Ovary (tissue), 9 donors: Measurements from ENCODE around the gene RAB3B. TPM values are rescaled to one million over a fixed set of nuclear protein-coding genes. Genes with fewer than 3 reads are reported as not detected.

Experiments used
- DNase-seq, 5 donors: peaks; one replicate each; pipeline ENCODE4 v3.0.0-alpha.2; 2019 to 2020
- H3K27ac ChIP-seq, 2 donors: fragments of 200-600 bp; one replicate each; pipeline versions ENCODE4 v1.5.1 to v1.8.0; 2019 to 2022
- H3K27me3 ChIP-seq: fragments of 200-600 bp; one replicate; pipeline ENCODE4 v1.8.0; 2022
- H3K36me3 ChIP-seq: fragments of 200-600 bp; sonication (generic); one replicate; pipeline ENCODE4 v1.5.1; 2019
- H3K4me1 ChIP-seq: one replicate; pipeline ENCODE4 v1.8.1; 2013; ENCODE audit warnings: mild to moderate bottlenecking, moderate library complexity; ENCODE audit not compliant: insufficient read depth
- H3K4me3 ChIP-seq: fragments of 200-600 bp; sonication (generic); one replicate; pipeline ENCODE4 v1.5.1; 2017
- H3K9me3 ChIP-seq, 2 donors: fragments of 200-600 bp in 1 of 2; sonication (generic) in 1 of 2; one replicate each; pipeline versions ENCODE4 v1.5.1 to v1.8.1; 2013 to 2019; ENCODE audit warnings: mild to moderate bottlenecking in 1 of 2, moderate library complexity in 1 of 2
- EP300 ChIP-seq: sonication (generic); formaldehyde crosslinking; IDR thresholded peaks from one replicate; pipeline ENCODE4 v1.6.1; 2017; ENCODE audit warnings: antibody characterized with exemption
- POLR2A ChIP-seq: fragments of 450-650 bp; IDR thresholded peaks from one replicate; pipeline ENCODE4 v1.6.1; 2017; ENCODE audit warnings: antibody characterized with exemption, mild to moderate bottlenecking, moderate library complexity
- WGBS, 3 donors: extraction: QIAGEN DNeasy Blood & Tissue Kit in 1 of 3; methylation state at CpG; one replicate each; pipeline versions ENCODE4 v1.1.5 to v1.1.7; 2013 to 2017; 5-methylcytosine and 5-hydroxymethylcytosine counted together
- intact Hi-C, 4 donors: fragments of 100-400 bp; cut with DNase I; formaldehyde crosslinking; loops; one replicate each; pipeline versions ENCODE4 v1.11.0 to v1.15.1; 2022 to 2023
- polyA plus RNA-seq, 2 donors: library from polyadenylated mRNA; stranded (reverse); fragments of 200-250 nt in 1 of 2; fragments of 350-450 nt in 1 of 2; fragmentation: Illumina TruSeq in 1 of 2; extraction: RNeasy Lipid Tissue Mini Kit (QIAGEN cat#74804) in 1 of 2; gene quantifications; one replicate each; pipeline ENCODE4 v1.2.3, GENCODE V29; 2013 to 2014
- total RNA-seq, 7 donors: library from RNA; depleted of rRNA in 2 of 7; stranded (reverse); fragments of >200 nt in 2 of 7; fragmentation: NEBNext Ultra II Directional in 3 of 7; extraction: Animal tissue kit (Norgen Biotek cat#: 25700) in 3 of 7; gene quantifications; one replicate each; pipeline versions ENCODE4 v1.1.0 to v1.2.4, GENCODE V29; 2016 to 2023
- TF ChIP-seq, protein P1 (sequence below), 3 donors: fragments of 450-650 bp in 2 of 3; fragments of 200-600 bp in 1 of 3; IDR thresholded peaks; one replicate each; pipeline versions ENCODE4 v1.5.1 to v1.8.0; 2016 to 2022; ENCODE audit warnings: antibody characterized with exemption in 3 of 3, mild to moderate bottlenecking in 1 of 3
- donor health status: DM: no; HTN: no; CAD: no; lungs with moderate emphysema.
- donor health status: DM: no; HTN: no; CAD: no.
- donor health status: Bipolar disorder and iron deficiency.
- donor health status: DM: yes; HTN: yes; CAD: no.
- donor health status: DM: no; HTN: no; CAD: no.
- donor health status: DM: yes; HTN: yes; CAD: no.

RAB3B gene
- total and polyA plus RNA-seq, 9 donors = 1.1 to 8.2 (median 2.9) TPM

DNA sequence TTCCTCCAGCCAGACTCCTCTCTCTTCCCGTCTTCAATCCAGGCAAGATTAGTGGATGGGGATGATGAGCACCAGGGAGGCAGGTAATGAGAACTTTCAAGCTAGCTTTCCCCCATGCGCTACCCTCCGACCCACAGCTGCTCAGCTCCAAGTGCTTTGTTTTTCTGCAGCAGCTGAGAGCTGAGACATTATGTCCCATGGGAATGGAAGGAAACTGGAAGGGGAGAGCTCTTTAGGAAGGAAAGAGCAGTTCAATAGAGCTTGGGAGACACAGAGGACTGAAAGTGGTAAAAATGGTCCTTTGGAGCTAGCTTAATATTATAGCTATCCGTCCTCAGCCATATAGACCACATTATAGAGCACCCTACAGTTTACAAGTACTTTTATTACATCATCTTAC, 39.8 kb downstream of the RAB3B start:
- Histone ChIP-seq H3K4me3 (no peak overlapping the region), H3K27me3 (no peaks in the 10 kb centered on the region), H3K27ac (no peak overlapping the region), H3K36me3 (no peaks in the 10 kb centered on the region), H3K9me3 (peaks cover 0 to 3% of the 10 kb centered on the region in 2 donors), H3K4me1 (no peaks in the 10 kb centered on the region)
- WGBS, 3 donors = 76 to 91% (median 82%) methylated on average over 4 of the region's 4 CpGs
- no peak for DNase-seq
- no peak for TF ChIP-seq POLR2A
- TF ChIP-seq, protein P1, sequence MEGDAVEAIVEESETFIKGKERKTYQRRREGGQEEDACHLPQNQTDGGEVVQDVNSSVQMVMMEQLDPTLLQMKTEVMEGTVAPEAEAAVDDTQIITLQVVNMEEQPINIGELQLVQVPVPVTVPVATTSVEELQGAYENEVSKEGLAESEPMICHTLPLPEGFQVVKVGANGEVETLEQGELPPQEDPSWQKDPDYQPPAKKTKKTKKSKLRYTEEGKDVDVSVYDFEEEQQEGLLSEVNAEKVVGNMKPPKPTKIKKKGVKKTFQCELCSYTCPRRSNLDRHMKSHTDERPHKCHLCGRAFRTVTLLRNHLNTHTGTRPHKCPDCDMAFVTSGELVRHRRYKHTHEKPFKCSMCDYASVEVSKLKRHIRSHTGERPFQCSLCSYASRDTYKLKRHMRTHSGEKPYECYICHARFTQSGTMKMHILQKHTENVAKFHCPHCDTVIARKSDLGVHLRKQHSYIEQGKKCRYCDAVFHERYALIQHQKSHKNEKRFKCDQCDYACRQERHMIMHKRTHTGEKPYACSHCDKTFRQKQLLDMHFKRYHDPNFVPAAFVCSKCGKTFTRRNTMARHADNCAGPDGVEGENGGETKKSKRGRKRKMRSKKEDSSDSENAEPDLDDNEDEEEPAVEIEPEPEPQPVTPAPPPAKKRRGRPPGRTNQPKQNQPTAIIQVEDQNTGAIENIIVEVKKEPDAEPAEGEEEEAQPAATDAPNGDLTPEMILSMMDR (IDR thresholded peaks at IDR 0.05) = no peak
- no peak for TF ChIP-seq EP300
- intact Hi-C loops = no loop called here

DNA sequence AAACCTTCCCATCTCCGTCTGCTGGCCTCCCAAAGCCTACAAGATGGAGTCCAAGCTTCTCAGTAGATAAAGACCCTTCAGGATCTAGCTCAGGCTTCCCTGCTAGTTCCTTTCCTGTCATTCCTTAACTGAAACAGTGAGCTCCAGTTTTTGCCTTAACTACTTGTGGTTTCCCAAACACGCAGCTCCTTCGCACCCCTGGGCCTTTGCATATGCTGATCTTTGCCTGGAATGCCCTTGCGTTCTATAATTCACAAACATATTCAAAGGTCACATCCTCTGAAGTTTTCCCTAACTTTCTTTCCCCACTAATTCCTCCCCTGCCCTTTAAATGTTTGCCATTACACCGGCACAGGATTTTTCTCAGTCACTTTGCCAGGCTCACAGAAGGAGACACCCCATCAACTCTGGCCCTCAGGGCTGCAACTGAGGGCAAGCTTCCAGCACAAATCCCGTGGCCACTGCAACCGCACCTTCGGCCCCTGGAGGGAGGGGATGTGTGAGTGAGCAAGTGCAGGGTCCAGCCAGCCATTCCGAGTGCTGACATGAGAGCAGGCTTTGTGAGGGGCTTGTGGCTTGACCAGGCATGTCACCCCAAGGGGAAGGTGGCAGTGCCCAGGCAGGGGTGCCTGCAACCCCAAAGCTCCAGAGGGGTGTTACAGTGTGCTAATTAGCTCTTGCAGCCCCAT, 41.3 kb downstream of the RAB3B start:
- Histone ChIP-seq H3K4me3 (no peak overlapping the region), H3K4me1 (no peaks in the 10 kb centered on the region), H3K27ac (no peak overlapping the region), H3K9me3 (peaks cover 0 to 3% of the 10 kb centered on the region in 2 donors), H3K36me3 (no peaks in the 10 kb centered on the region), H3K27me3 (no peaks in the 10 kb centered on the region)
- 84 to 94% (median 85%) methylated on average over 8 to 9 of the region's 9 CpGs for WGBS, 3 donors
- TF ChIP-seq, protein P1 (IDR thresholded peaks at IDR 0.05) = no peak
- TF ChIP-seq EP300 = no peak
- TF ChIP-seq POLR2A = no peak
- no peak for DNase-seq
- intact Hi-C loops = no loop called here

DNA sequence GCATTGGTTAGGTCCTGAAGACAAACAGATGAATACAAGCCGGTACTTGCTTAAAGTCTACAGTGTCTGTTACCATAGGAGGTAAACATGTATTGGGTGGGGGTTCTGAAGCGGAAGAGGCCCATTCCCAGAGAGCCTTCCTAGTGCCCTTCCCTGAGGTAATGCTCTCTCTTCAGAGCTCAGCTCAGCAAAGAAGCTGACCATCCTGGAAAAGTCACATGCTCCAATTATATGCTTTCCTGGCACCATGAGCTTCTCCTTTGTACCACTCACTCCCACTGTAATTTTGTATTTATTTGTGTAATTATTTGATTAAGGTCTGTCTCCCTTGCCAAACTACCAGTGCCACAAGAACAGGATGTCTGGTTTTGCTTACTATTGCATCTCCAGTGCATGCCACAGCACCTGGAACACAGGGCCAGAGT, 42.0 kb downstream of the RAB3B start:
- Histone ChIP-seq H3K4me1 (no peaks in the 10 kb centered on the region), H3K9me3 (peaks cover 0 to 3% of the 10 kb centered on the region in 2 donors), H3K27me3 (no peaks in the 10 kb centered on the region), H3K36me3 (no peaks in the 10 kb centered on the region), H3K27ac (no peak overlapping the region), H3K4me3 (no peak overlapping the region)
- no peak for DNase-seq
- TF ChIP-seq, protein P1 (IDR thresholded peaks at IDR 0.05) = no peak
- TF ChIP-seq EP300 (no peak), POLR2A (no peak)
- 77 to 86% (median 82%) methylated on average over 2 of the region's 2 CpGs for WGBS, 3 donors
- intact Hi-C loops = no loop called here

DNA sequence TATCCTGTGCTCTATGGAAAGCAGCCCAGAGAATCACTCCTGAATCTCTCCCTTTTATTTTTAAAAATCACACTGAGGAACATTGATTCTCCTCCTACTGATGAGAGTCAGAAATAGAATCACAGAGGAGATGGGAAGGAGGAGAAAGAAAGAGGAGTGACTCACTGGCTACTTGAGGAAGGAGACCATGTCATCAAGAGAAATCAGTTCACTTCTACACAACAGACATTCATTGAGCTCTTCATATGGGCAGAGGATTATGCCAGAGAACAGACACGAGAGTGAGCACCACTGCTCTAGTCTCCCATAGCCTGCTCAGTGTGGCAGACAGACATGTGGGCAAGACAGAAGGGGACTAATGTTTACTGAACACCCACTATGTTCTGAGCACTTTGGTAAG, 44.2 kb downstream of the RAB3B start:
- H3K4me1 ChIP-seq = no peaks in the 10 kb centered on the region
- 78 to 83% (median 83%) methylated on average over 1 of the region's 1 CpG for WGBS, 3 donors
- H3K9me3 ChIP-seq = peaks cover 0 to 3% of the 10 kb centered on the region in 2 donors
- no peaks in the 10 kb centered on the region for H3K36me3 ChIP-seq
- no peaks in the 10 kb centered on the region for H3K27me3 ChIP-seq
- no peak for DNase-seq
- TF ChIP-seq, protein P1 (IDR thresholded peaks at IDR 0.05) = no peak
- TF ChIP-seq POLR2A (no peak), EP300 (no peak)
- H3K27ac ChIP-seq = no peak overlapping the region
- H3K4me3 ChIP-seq = no peak overlapping the region
- intact Hi-C loops = no loop called here
